K562 (cell line): ENCODE measurements around the gene CSDE1. TPM values are rescaled to one million over a fixed set of nuclear protein-coding genes. Genes with fewer than 3 reads are reported as not detected.

ENCODE experiments used
- FIP1L1 ChIP-seq: fragments of 200-400 bp; formaldehyde crosslinking; IDR thresholded peaks from 2 replicates; pipeline ENCODE4 v1.6.1; 2018; ENCODE audit warnings: mild to moderate bottlenecking, low read depth, low read length; ENCODE audit not compliant: poor library complexity, severe bottlenecking
- GABPA ChIP-seq: fragments of 200-800 bp; sonication (Bioruptor generic); conservative IDR thresholded peaks from 2 replicates; pipeline ENCODE4 v1.6.1; 2016; ENCODE audit warnings: low read depth, missing genetic modification characterization, missing compliant biosample characterization
- HOMEZ ChIP-seq: fragments of 250-450 bp; sonication (Bioruptor Pico); IDR thresholded peaks from 2 replicates; pipeline ENCODE4 v1.4.0; 2020; ENCODE audit warnings: mild to moderate bottlenecking, moderate library complexity
- KAT7 ChIP-seq: sonication (generic); formaldehyde crosslinking; IDR thresholded peaks from 2 replicates; pipeline ENCODE4 v1.8.0; 2022; ENCODE audit warnings: missing genetic modification reagents, mild to moderate bottlenecking, borderline replicate concordance
- MYNN ChIP-seq, 2 experiments: sonication (generic); formaldehyde crosslinking in 1 of 2; IDR thresholded peaks; 2 replicates each; pipeline versions ENCODE4 v1.5.0 to v1.6.1; 2016 to 2020; ENCODE audit warnings: antibody characterized with exemption in 1 of 2, missing genetic modification reagents in 1 of 2
- NFIC ChIP-seq: fragments of 450-650 bp; IDR thresholded peaks from 2 replicates; pipeline ENCODE4 v1.6.1; 2017; ENCODE audit warnings: mild to moderate bottlenecking, inconsistent platforms
- PRDM10 ChIP-seq: fragments of 450-650 bp; IDR thresholded peaks from 2 replicates; pipeline ENCODE4 v1.6.1; 2018; ENCODE audit not compliant: partially characterized antibody
- ZNF253 ChIP-seq: fragments of 250-450 bp; sonication (Bioruptor Pico); conservative IDR thresholded peaks from 2 replicates; pipeline ENCODE4 v1.6.1; 2021; ENCODE audit warnings: mild to moderate bottlenecking
- ZNF263 ChIP-seq: sonication (generic); formaldehyde crosslinking; IDR thresholded peaks from 2 replicates; pipeline ENCODE4 v1.8.0; 2022; ENCODE audit warnings: mild to moderate bottlenecking, missing genetic modification reagents, borderline replicate concordance
- polyA plus RNA-seq, 8 experiments: library from polyadenylated mRNA; depleted of rRNA in 4 of 8; stranded (reverse) in 5 of 8; unstranded in 3 of 8; fragments of >200 nt; fragmentation: Nextera tagmentation in 2 of 8; fragmentation: Illumina TruSeq in 1 of 8; extraction: Ambion mirVana in 2 of 8; extraction: Trizol in 1 of 8; gene quantifications; 2 replicates each; pipeline versions ENCODE4 v1.2.1 to v1.2.3, GENCODE V29; 2011 to 2014; ENCODE audit warnings: inconsistent platforms in 1 of 8, missing spikeins in 1 of 8
- total RNA-seq, 7 experiments: library from RNA; depleted of rRNA in 6 of 7; stranded (reverse); fragments of >200 nt in 6 of 7; fragmentation: Illumina TruSeq in 2 of 7; extraction: Trizol in 2 of 7; gene quantifications; 2 replicates each; pipeline versions ENCODE4 v1.2.1 to v1.2.3, GENCODE V29; 2011 to 2021; ENCODE audit warnings: low replicate concordance in 1 of 7
- TF ChIP-seq, protein P1 (sequence below): sonication (generic); formaldehyde crosslinking; IDR thresholded peaks from 2 replicates; pipeline ENCODE4 v1.8.1; 2023; ENCODE audit warnings: mild to moderate bottlenecking, missing genetic modification reagents
- TF ChIP-seq, protein P2 (sequence below): fragments of 450-650 bp; IDR thresholded peaks from 2 replicates; pipeline ENCODE4 v1.6.1; 2017; ENCODE audit warnings: antibody characterized with exemption, mild to moderate bottlenecking
- TF ChIP-seq, protein P3 (sequence below): sonication (generic); formaldehyde crosslinking; IDR thresholded peaks from 2 replicates; pipeline ENCODE4 v1.8.1; 2022; ENCODE audit warnings: missing genetic modification reagents

The CSDE1 gene
- total and polyA plus RNA-seq, 9 of the 15 experiments (the other 6 are each of a cell fraction or from before 2014, with no cell fraction given) = 174 to 538 (median 403) TPM

GRCh38 chr1:114780344-114781226, 22.8 kb upstream of the CSDE1 start, which contains the start of gene SIKE1 (continued):
- peak; percentile 53 for TF ChIP-seq PRDM10
- no peak for TF ChIP-seq HOMEZ (CRISPR knock-in tag)
- TF ChIP-seq, protein P1, sequence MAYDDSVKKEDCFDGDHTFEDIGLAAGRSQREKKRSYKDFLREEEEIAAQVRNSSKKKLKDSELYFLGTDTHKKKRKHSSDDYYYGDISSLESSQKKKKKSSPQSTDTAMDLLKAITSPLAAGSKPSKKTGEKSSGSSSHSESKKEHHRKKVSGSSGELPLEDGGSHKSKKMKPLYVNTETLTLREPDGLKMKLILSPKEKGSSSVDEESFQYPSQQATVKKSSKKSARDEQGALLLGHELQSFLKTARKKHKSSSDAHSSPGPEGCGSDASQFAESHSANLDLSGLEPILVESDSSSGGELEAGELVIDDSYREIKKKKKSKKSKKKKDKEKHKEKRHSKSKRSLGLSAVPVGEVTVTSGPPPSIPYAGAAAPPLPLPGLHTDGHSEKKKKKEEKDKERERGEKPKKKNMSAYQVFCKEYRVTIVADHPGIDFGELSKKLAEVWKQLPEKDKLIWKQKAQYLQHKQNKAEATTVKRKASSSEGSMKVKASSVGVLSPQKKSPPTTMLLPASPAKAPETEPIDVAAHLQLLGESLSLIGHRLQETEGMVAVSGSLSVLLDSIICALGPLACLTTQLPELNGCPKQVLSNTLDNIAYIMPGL (CRISPR knock-in tag) = peak; percentile 56; the same call in 1 of the 2 replicates
- no peak; the same call in 1 of the 2 replicates for TF ChIP-seq MYNN (IDR thresholded peaks at IDR 0.05)
- TF ChIP-seq MYNN (CRISPR knock-in tag; IDR thresholded peaks at IDR 0.05) = no peak
- TF ChIP-seq, protein P2, sequence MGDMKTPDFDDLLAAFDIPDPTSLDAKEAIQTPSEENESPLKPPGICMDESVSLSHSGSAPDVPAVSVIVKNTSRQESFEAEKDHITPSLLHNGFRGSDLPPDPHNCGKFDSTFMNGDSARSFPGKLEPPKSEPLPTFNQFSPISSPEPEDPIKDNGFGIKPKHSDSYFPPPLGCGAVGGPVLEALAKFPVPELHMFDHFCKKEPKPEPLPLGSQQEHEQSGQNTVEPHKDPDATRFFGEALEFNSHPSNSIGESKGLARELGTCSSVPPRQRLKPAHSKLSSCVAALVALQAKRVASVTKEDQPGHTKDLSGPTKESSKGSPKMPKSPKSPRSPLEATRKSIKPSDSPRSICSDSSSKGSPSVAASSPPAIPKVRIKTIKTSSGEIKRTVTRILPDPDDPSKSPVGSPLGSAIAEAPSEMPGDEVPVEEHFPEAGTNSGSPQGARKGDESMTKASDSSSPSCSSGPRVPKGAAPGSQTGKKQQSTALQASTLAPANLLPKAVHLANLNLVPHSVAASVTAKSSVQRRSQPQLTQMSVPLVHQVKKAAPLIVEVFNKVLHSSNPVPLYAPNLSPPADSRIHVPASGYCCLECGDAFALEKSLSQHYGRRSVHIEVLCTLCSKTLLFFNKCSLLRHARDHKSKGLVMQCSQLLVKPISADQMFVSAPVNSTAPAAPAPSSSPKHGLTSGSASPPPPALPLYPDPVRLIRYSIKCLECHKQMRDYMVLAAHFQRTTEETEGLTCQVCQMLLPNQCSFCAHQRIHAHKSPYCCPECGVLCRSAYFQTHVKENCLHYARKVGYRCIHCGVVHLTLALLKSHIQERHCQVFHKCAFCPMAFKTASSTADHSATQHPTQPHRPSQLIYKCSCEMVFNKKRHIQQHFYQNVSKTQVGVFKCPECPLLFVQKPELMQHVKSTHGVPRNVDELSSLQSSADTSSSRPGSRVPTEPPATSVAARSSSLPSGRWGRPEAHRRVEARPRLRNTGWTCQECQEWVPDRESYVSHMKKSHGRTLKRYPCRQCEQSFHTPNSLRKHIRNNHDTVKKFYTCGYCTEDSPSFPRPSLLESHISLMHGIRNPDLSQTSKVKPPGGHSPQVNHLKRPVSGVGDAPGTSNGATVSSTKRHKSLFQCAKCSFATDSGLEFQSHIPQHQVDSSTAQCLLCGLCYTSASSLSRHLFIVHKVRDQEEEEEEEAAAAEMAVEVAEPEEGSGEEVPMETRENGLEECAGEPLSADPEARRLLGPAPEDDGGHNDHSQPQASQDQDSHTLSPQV = no peak
- TF ChIP-seq FIP1L1 = peak; percentile 53
- peak; percentile 48; the same call in 1 of the 2 replicates for TF ChIP-seq ZNF263
- peak; percentile 29; the same call in 1 of the 2 replicates for TF ChIP-seq NFIC
- TF ChIP-seq GABPA = peak; percentile 96
- peak; percentile 69; the same call in 1 of the 2 replicates for TF ChIP-seq KAT7 (CRISPR knock-in tag)
- TF ChIP-seq, protein P3, sequence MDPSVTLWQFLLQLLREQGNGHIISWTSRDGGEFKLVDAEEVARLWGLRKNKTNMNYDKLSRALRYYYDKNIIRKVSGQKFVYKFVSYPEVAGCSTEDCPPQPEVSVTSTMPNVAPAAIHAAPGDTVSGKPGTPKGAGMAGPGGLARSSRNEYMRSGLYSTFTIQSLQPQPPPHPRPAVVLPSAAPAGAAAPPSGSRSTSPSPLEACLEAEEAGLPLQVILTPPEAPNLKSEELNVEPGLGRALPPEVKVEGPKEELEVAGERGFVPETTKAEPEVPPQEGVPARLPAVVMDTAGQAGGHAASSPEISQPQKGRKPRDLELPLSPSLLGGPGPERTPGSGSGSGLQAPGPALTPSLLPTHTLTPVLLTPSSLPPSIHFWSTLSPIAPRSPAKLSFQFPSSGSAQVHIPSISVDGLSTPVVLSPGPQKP (CRISPR knock-in tag) = no peak
- no peak for TF ChIP-seq ZNF253 (CRISPR knock-in tag)
